Adrenal gland (tissue), 5 donors: ENCODE data around the gene SLC7A10.

Experiments used
- POLR2A ChIP-seq, 2 donors: fragments of 450-650 bp; IDR thresholded peaks; one replicate each; pipeline ENCODE4 v1.6.1; 2017; ENCODE audit warnings: antibody characterized with exemption in 2 of 2, mild to moderate bottlenecking in 2 of 2, moderate library complexity in 1 of 2
- TF ChIP-seq, protein P1 (sequence below), 6 experiments: fragments of 450-650 bp in 4 of 6; fragments of 200-600 bp in 2 of 6; sonication (generic) in 1 of 6; IDR thresholded peaks; 1 replicate in 5 of 6; 2 replicates in 1 of 6; pipeline versions ENCODE4 v1.5.1 to v1.8.0; 2016 to 2021; ENCODE audit warnings: antibody characterized with exemption in 6 of 6, mild to moderate bottlenecking in 2 of 6, moderate library complexity in 1 of 6
- donor health status: DM: no; HTN: no; CAD: no.

DNA sequence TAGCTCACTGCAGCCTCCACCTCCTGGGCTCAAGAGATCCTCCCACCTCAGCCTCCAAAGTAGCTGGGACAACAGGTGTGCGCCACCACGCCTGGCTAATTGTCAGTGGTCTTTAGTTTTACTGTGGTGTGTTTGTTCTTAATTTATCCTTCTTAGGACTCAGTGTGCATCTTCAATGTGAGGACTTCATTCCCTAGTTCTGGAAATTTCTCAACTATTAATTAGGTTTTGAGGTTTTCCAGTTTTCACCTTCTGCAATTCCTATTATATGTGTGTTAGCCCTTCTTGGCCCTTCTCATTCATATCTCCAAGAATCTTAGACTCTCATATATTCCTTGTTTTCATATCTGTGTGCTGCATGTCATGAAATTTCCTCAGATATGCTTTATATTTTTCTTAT is 32.2 kb upstream of the SLC7A10 start:
- no peak for TF ChIP-seq POLR2A (IDR thresholded peaks at IDR 0.05)
- TF ChIP-seq, protein P1, sequence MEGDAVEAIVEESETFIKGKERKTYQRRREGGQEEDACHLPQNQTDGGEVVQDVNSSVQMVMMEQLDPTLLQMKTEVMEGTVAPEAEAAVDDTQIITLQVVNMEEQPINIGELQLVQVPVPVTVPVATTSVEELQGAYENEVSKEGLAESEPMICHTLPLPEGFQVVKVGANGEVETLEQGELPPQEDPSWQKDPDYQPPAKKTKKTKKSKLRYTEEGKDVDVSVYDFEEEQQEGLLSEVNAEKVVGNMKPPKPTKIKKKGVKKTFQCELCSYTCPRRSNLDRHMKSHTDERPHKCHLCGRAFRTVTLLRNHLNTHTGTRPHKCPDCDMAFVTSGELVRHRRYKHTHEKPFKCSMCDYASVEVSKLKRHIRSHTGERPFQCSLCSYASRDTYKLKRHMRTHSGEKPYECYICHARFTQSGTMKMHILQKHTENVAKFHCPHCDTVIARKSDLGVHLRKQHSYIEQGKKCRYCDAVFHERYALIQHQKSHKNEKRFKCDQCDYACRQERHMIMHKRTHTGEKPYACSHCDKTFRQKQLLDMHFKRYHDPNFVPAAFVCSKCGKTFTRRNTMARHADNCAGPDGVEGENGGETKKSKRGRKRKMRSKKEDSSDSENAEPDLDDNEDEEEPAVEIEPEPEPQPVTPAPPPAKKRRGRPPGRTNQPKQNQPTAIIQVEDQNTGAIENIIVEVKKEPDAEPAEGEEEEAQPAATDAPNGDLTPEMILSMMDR (IDR thresholded peaks at IDR 0.05) = no peak
